Ovary (tissue), 3 donors: ENCODE measurements around the gene SYT9.

Experiments used
- POLR2A ChIP-seq: fragments of 450-650 bp; IDR thresholded peaks from one replicate; pipeline ENCODE4 v1.6.1; 2017; ENCODE audit warnings: antibody characterized with exemption, mild to moderate bottlenecking, moderate library complexity
- TF ChIP-seq, protein P1 (sequence below), 3 donors: fragments of 450-650 bp in 2 of 3; fragments of 200-600 bp in 1 of 3; IDR thresholded peaks; one replicate each; pipeline versions ENCODE4 v1.5.1 to v1.8.0; 2016 to 2022; ENCODE audit warnings: antibody characterized with exemption in 3 of 3, mild to moderate bottlenecking in 1 of 3
- donor health status: DM: no; HTN: no; CAD: no.

DNA sequence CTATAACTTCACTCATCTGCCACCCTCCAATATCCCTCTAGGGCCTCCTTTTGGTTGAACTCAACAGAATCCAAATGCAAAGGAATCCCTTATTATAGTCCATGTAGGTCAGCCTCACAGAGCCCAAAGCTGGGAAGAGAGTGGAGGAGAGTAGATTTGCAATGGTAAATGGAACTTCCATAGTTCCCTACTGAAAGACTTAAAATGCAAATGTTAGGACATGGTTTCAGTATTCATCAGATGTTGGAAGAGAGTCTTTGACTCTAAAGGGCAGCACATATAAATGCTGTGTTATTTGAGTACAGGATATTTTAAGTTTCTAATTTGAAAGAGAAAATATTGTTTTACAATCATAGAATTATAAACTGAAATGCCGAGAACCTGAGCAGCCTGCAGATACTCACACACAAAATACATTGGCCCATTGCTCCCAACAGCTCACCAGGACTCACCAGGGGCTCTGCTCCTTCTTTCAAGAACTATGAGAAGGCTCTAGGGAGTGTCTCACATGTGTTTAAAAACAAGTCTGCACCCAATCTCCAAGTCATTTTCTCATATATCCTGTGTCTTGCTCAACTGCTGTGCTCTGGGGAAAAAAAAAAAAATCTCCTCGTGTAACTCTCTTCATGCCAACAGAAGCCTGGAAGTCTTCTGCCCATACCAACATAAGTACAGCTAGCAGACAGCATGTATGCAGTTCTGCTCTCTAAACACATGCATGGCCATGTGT is 39.6 kb downstream of the SYT9 start:
- no peak for TF ChIP-seq POLR2A
- TF ChIP-seq, protein P1, sequence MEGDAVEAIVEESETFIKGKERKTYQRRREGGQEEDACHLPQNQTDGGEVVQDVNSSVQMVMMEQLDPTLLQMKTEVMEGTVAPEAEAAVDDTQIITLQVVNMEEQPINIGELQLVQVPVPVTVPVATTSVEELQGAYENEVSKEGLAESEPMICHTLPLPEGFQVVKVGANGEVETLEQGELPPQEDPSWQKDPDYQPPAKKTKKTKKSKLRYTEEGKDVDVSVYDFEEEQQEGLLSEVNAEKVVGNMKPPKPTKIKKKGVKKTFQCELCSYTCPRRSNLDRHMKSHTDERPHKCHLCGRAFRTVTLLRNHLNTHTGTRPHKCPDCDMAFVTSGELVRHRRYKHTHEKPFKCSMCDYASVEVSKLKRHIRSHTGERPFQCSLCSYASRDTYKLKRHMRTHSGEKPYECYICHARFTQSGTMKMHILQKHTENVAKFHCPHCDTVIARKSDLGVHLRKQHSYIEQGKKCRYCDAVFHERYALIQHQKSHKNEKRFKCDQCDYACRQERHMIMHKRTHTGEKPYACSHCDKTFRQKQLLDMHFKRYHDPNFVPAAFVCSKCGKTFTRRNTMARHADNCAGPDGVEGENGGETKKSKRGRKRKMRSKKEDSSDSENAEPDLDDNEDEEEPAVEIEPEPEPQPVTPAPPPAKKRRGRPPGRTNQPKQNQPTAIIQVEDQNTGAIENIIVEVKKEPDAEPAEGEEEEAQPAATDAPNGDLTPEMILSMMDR (IDR thresholded peaks at IDR 0.05), result no peak
